Right atrium auricular region (tissue), 2 donors: ENCODE measurements around the gene EXT2. TPM values are rescaled to one million over a fixed set of nuclear protein-coding genes. Genes with fewer than 3 reads are reported as not detected.

Source experiments
- DNase-seq: peaks from one replicate; pipeline ENCODE4 v3.0.0-alpha.2; 2019; ENCODE audit warnings: low spot score
- H3K27ac ChIP-seq, 2 donors: fragments of 200-600 bp; sonication (generic); 1 replicate in 1 of 2; 2 replicates in 1 of 2; pipeline ENCODE4 v1.5.1; 2016 to 2019
- H3K27me3 ChIP-seq, 2 donors: fragments of 200-600 bp; sonication (generic); one replicate each; pipeline versions ENCODE4 v1.5.1 to v1.6.0; 2017 to 2019
- H3K36me3 ChIP-seq: fragments of 200-600 bp; sonication (generic); one replicate; pipeline ENCODE4 v1.5.1; 2016
- H3K4me1 ChIP-seq, 2 donors: fragments of 200-600 bp; sonication (generic); one replicate each; pipeline versions ENCODE4 v1.5.1 to v1.6.0; 2017 to 2019
- H3K4me3 ChIP-seq, 2 donors: fragments of 200-600 bp; sonication (generic); 1 replicate in 1 of 2; 2 replicates in 1 of 2; pipeline ENCODE4 v1.5.1; 2017 to 2019; ENCODE audit warnings: mild to moderate bottlenecking in 1 of 2, moderate library complexity in 1 of 2
- H3K9me3 ChIP-seq, 2 donors: fragments of 200-600 bp; sonication (generic); one replicate each; pipeline ENCODE4 v1.5.1; 2019
- CTCF ChIP-seq, 2 donors: fragments of 200-600 bp; sonication (generic); IDR thresholded peaks; one replicate each; pipeline ENCODE4 v1.5.1; 2019; ENCODE audit warnings: antibody characterized with exemption in 2 of 2
- total RNA-seq, 2 donors: library from RNA; depleted of rRNA; stranded (reverse); fragments of >200 nt; gene quantifications; one replicate each; pipeline ENCODE4 v1.1.0, GENCODE V29; 2016

The EXT2 gene
- total RNA-seq, 2 donors from 2014 or later: 37.2 to 45.2 TPM

GRCh38 chr11:44217432-44217831, 122.0 kb downstream of the EXT2 start:
- no peak for TF ChIP-seq CTCF (IDR thresholded peaks at IDR 0.05)
- no peak for DNase-seq
- Histone ChIP-seq H3K36me3 (no peaks in the 10 kb centered on the region), H3K27me3 (no peaks in the 10 kb centered on the region), H3K27ac (no peak overlapping the region), H3K4me3 (no peak overlapping the region), H3K9me3 (no peaks in the 10 kb centered on the region), H3K4me1 (no peaks in the 10 kb centered on the region)

DNA sequence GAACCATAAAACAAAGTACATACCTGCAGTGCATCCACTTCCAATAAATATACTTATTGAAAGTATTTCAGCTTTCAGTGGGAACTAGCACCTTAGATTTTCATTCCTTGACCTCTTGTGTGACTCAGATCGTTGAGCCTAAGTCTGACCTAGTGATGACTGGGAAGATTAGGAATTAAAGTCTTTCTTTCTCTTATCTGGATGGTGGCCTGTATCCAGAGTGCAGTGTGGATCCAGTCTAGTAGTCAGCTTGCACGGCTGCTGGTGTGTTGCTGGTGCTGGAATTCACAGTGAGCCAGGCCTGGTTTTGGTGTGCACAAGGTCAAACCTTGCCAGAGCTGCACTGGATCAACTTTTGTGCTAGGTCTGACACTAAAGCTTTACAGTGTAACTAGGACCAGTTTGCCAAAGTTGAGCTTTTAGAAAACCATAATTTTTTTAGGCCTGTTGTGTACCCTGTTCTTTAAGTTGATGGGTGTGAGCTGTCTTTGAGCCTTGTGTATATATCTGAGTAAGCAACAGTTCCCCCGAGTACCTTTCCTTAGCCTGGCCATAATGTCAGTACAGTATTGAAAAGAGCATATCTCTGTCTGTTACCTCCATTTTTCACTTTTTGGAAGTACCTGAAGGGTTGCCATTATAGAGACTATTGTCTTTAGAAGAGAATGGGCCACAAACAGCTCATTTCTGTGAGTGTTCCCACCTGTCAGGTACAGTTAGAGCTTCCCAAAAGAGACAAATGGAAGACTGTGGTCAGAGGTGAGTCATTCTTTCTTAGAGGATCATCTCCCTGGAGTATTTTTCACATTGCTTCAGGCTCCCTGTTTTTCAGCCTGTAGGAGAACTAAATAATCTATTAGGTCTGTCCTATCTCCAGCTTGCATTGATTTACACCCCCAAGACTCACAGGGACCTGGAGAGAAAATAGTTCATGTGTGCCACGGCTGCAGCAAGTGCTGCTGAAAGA, 124.6 kb downstream of the EXT2 start:
- H3K4me1 ChIP-seq: no peaks in the 10 kb centered on the region
- H3K9me3 ChIP-seq: no peaks in the 10 kb centered on the region
- TF ChIP-seq CTCF (IDR thresholded peaks at IDR 0.05): no peak
- H3K27ac ChIP-seq: no peak overlapping the region
- H3K36me3 ChIP-seq: no peaks in the 10 kb centered on the region
- H3K27me3 ChIP-seq: no peaks in the 10 kb centered on the region
- DNase-seq: no peak
- no peak overlapping the region for H3K4me3 ChIP-seq

GRCh38 chr11:44221456-44221855, 126.0 kb downstream of the EXT2 start:
- Histone ChIP-seq H3K4me3 (no peak overlapping the region), H3K27me3 (no peaks in the 10 kb centered on the region), H3K36me3 (no peaks in the 10 kb centered on the region), H3K27ac (no peak overlapping the region), H3K9me3 (no peaks in the 10 kb centered on the region), H3K4me1 (no peaks in the 10 kb centered on the region)
- TF ChIP-seq CTCF (IDR thresholded peaks at IDR 0.05): no peak
- DNase-seq: no peak

DNA sequence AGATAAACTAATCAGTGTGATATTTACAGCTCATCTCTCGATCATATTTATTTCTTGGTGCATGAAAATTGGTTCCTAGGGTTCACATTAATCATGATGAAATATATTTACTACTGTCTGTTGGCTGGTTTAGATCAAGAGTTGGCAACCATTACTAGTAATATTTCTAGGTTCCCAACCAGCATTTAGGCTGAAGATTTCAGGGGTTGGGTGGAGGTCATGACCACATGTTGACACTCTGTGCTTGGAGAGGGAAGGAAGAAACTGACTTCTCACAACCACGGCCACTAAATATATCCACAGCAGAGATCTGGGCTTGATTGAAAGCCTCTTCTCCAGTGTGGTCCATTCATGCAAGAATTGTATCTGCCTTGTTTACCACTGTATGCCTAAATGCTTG, 126.5 kb downstream of the EXT2 start:
- no peaks in the 10 kb centered on the region for H3K9me3 ChIP-seq
- no peak overlapping the region for H3K4me3 ChIP-seq
- no peaks in the 10 kb centered on the region for H3K27me3 ChIP-seq
- TF ChIP-seq CTCF (IDR thresholded peaks at IDR 0.05): no peak
- DNase-seq: no peak
- H3K4me1 ChIP-seq: no peaks in the 10 kb centered on the region
- no peak overlapping the region for H3K27ac ChIP-seq
- H3K36me3 ChIP-seq: no peaks in the 10 kb centered on the region

DNA sequence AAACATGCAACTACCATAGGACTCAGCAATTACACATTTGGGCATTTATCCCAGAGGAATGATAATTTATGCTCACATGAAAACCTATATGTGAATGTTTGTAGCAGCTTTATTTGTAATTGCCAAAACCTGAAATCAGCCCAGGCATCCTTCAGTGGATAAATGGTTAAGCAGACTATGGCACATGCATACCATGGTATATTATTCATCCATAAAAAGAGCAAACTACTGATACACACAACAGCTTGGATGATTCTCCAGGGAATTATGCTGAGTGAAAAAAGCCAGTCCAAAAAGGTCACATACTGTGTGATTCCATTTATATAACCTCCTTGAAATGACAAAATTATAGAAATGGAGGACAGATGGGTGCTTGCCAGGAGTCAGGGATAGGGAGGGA, 127.8 kb downstream of the EXT2 start:
- H3K4me1 ChIP-seq: no peaks in the 10 kb centered on the region
- H3K4me3 ChIP-seq: no peak overlapping the region
- no peaks in the 10 kb centered on the region for H3K9me3 ChIP-seq
- H3K27ac ChIP-seq: no peak overlapping the region
- TF ChIP-seq CTCF (IDR thresholded peaks at IDR 0.05): no peak
- DNase-seq: no peak
- H3K27me3 ChIP-seq: no peaks in the 10 kb centered on the region
- H3K36me3 ChIP-seq: no peaks in the 10 kb centered on the region
